ENCODE results near the gene CSTF3. TPM values are rescaled to one million over a fixed set of nuclear protein-coding genes. Genes with fewer than 3 reads are reported as not detected.
A peak's percentile ranks its signal among the peaks of the same experiment; 100 is the strongest.

CSTF3 gene
- 10 to 100 TPM; 19.8 to 21.1 TPM for total RNA-seq
- 10 to 100 TPM; 11.4 to 17.4 TPM for polyA plus RNA-seq
- long read RNA-seq, donor 1, partial matches to known transcripts: 0 of 7 reads
- long read RNA-seq, donor 1, other reads (novel, unspliced or antisense): 2 of 7 reads
- long read RNA-seq, donor 2, transcript CSTF3-201 (21 exons, 2,797 nt): major isoform, 5 of 16 reads
- long read RNA-seq, donor 2, partial matches to known transcripts: 1 of 16 reads
- long read RNA-seq, donor 2, other reads (novel, unspliced or antisense): 9 of 16 reads

DNA sequence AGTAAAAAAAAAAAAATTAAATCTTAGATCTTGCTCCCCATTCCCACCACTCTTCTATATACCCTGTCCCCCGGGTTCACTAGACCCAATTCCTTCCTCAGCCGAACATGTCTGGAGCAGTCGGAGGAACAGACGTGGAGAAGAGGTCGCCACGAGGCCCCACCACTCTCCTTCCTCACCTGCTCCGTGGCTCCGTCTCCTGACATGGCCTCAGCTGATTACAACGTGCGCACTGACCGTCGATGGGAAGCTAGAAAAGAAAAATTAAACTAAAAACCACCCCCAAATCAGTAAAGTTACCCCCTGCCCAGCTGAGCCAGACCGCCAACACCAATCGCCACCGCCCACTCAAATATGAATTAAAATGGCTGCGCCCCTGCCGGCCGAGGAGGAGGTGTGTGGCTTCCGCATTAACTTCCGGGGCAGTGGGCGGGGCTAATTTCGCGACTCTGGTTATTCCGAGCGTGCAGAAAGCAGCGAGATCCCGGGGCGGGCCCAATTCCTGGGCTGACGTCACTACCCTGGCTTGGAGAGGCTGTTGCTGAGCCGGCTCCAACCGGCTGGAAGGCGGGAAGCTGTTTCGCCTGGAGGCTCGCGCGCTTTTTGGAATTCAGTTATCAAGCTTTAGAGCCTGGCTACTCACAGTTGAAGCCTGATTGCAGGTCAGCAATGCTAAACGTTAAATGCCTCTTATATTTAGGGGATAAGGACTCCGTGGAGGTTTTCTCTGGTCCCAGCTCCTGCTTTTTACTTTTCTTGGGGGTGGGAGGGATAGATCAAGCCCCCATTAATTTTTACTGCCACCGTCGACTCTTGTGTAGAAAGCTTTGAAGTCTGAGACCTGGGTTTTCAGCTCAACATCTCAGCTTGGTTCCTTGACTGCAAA is at the start of gene CSTF3:
TSS of gene CSTF3 (minus strand) at position 361 of the 886 bp plus-strand sequence. CDS start at position 206, 155 bp downstream.
- Histone ChIP-seq H3K27me3 (ENCODE audit: control insufficient read depth in 1 of 2, insufficient read depth in 2 of 2, low read length in 1 of 2) (no peaks in the 10 kb centered on the region), H3K4me3 (ENCODE audit: low read length in 2 of 2) (peak within 1 kb of the TSS; percentile 45 to 71), H3K27ac (ENCODE audit: low read depth in 1 of 2, low read length in 2 of 2) (peak within 1 kb of the TSS in 1 of 2 donors; percentile 30), H3K36me3 (ENCODE audit: control insufficient read depth in 1 of 2, insufficient read depth in 2 of 2, low read length in 1 of 2) (no peaks in the 10 kb centered on the region), H3K9me3 (ENCODE audit: control insufficient read depth, low read length) (no peaks in the 10 kb centered on the region), H3K4me1 (ENCODE audit: control insufficient read depth in 1 of 2, insufficient read depth in 2 of 2, low read length in 2 of 2) (peaks cover 1 to 3% of the 10 kb centered on the region in 2 donors)
- DNase-seq (peak; percentile 100), ATAC-seq (ENCODE audit: low FRiP score) (peak; percentile 100)
- WGBS, 2 donors: 2% methylated on average over 40 of the region's 40 CpGs
- intact Hi-C loops (cut with DNase I): loop anchor here (5.0 kb wide), 3 partner anchors 96 to 531 kb away; partner anchors contain the start of gene HIPK3 (in 2 of the 2)

GRCh38 chr11:33208150-33208549 is 46.9 kb upstream of the CSTF3 start:
- ATAC-seq (ENCODE audit: low FRiP score) (no peak), DNase-seq (no peak)
- Histone ChIP-seq H3K27ac (ENCODE audit: low read depth in 1 of 2, low read length in 2 of 2) (no peak overlapping the region), H3K4me3 (ENCODE audit: low read length in 2 of 2) (no peak overlapping the region), H3K9me3 (ENCODE audit: control insufficient read depth, low read length) (peaks cover 2% of the 10 kb centered on the region), H3K36me3 (ENCODE audit: control insufficient read depth in 1 of 2, insufficient read depth in 2 of 2, low read length in 1 of 2) (no peaks in the 10 kb centered on the region), H3K27me3 (ENCODE audit: control insufficient read depth in 1 of 2, insufficient read depth in 2 of 2, low read length in 1 of 2) (no peaks in the 10 kb centered on the region), H3K4me1 (ENCODE audit: control insufficient read depth in 1 of 2, insufficient read depth in 2 of 2, low read length in 2 of 2) (no peaks in the 10 kb centered on the region)
- intact Hi-C loops (cut with DNase I): no loop called here
- 83 to 93% methylated on average over 1 of the region's 1 CpG for WGBS, 2 donors

- H3K36me3 ChIP-seq (ENCODE audit: control insufficient read depth in 1 of 2, insufficient read depth in 2 of 2, low read length in 1 of 2): no peaks in the 10 kb centered on the region
- H3K4me3 ChIP-seq (ENCODE audit: low read length in 2 of 2): no peak overlapping the region
- 35 to 45% methylated on average over 4 of the region's 4 CpGs for WGBS, 2 donors
- H3K27ac ChIP-seq (ENCODE audit: low read depth in 1 of 2, low read length in 2 of 2): no peak overlapping the region
- no peaks in the 10 kb centered on the region for H3K4me1 ChIP-seq (ENCODE audit: control insufficient read depth in 1 of 2, insufficient read depth in 2 of 2, low read length in 2 of 2)
- ATAC-seq (ENCODE audit: low FRiP score) (peak; percentile 41), DNase-seq (peak in 1 of 2 donors; percentile 50)
- no peaks in the 10 kb centered on the region for H3K27me3 ChIP-seq (ENCODE audit: control insufficient read depth in 1 of 2, insufficient read depth in 2 of 2, low read length in 1 of 2)
- intact Hi-C loops (cut with DNase I): no loop called here
- peaks cover 2% of the 10 kb centered on the region for H3K9me3 ChIP-seq (ENCODE audit: control insufficient read depth, low read length)
Observed at GRCh38 chr11:33207408-33207985, 46.2 kb upstream of the CSTF3 start.

DNA sequence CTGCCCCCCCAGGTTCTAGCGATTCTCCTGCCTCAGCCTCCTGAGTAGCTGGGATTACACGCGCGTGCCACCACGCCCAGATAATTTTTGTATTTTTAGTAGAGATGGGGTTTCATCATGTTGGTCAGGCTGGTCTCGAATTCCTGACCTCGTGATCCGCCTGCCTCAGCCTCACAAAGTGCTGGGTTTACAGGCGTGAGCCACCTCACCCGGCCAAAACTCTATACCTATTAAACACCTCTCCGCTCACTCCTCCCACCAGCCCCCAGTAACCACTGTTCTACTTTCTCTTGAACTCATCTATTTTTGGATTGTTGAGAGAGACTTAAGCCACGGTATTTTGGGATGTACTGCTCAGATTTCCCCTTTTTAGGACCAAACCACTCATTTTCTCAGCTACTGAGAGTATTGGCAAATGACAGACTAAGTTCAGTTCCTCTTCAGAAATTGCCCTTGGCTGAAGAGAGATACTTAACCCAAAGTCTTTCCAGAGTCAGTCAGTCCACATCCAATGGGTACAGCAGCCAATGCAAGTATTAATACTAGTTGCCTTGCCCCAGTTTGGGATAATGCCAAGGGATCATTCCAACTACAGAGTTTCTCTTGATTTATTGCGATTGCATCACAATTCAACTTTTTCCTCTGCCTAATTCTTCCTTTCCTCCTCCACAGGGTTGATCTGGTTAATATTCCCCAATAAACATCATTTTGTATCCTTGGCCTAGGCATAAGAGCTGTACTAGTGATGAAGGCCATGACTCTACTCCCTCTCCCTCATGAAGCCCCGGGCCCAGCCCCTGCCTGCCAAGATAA is 36.8 kb upstream of the CSTF3 start:
- Histone ChIP-seq H3K36me3 (ENCODE audit: control insufficient read depth in 1 of 2, insufficient read depth in 2 of 2, low read length in 1 of 2) (no peaks in the 10 kb centered on the region), H3K4me3 (ENCODE audit: low read length in 2 of 2) (no peak overlapping the region), H3K4me1 (ENCODE audit: control insufficient read depth in 1 of 2, insufficient read depth in 2 of 2, low read length in 2 of 2) (no peaks in the 10 kb centered on the region), H3K27me3 (ENCODE audit: control insufficient read depth in 1 of 2, insufficient read depth in 2 of 2, low read length in 1 of 2) (no peaks in the 10 kb centered on the region), H3K9me3 (ENCODE audit: control insufficient read depth, low read length) (no peaks in the 10 kb centered on the region), H3K27ac (ENCODE audit: low read depth in 1 of 2, low read length in 2 of 2) (no peak overlapping the region)
- intact Hi-C loops (cut with DNase I): no loop called here
- DNase-seq: no peak
- no peak for ATAC-seq (ENCODE audit: low FRiP score)
- 81% methylated on average over 14 of the region's 14 CpGs for WGBS, 2 donors

- intact Hi-C loops (cut with DNase I): no loop called here
Observed at GRCh38 chr11:33195462-33196173, 34.3 kb upstream of the CSTF3 start.

DNA sequence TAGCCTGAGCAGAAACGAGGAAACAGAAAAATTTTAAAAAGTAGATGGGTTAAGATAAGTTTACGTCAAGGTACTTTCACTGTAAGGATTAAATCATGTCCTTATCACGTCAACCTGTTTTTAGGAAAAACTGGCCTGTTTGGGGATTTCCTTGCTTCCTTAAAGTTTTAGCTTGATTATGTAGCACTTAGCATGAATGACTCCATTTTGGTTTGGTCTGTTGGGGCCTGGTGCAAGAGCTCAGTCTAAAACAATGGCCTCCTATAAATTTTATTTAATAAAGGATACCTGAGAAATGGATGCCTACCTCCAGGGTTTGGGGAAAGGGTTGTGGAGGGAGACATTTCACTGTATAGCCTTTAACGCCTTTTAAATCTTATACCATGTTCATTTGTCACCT is 33.2 kb upstream of the CSTF3 start:
- 82 to 93% methylated on average over 4 of the region's 4 CpGs for WGBS, 2 donors

More at GRCh38 chr11:33195462-33196173, 34.3 kb upstream of the CSTF3 start:
- Histone ChIP-seq H3K27me3 (ENCODE audit: control insufficient read depth in 1 of 2, insufficient read depth in 2 of 2, low read length in 1 of 2) (no peaks in the 10 kb centered on the region), H3K36me3 (ENCODE audit: control insufficient read depth in 1 of 2, insufficient read depth in 2 of 2, low read length in 1 of 2) (no peaks in the 10 kb centered on the region), H3K4me3 (ENCODE audit: low read length in 2 of 2) (no peak overlapping the region), H3K27ac (ENCODE audit: low read depth in 1 of 2, low read length in 2 of 2) (no peak overlapping the region), H3K9me3 (ENCODE audit: control insufficient read depth, low read length) (no peaks in the 10 kb centered on the region), H3K4me1 (ENCODE audit: control insufficient read depth in 1 of 2, insufficient read depth in 2 of 2, low read length in 2 of 2) (no peaks in the 10 kb centered on the region)
- no peak for ATAC-seq (ENCODE audit: low FRiP score)
- WGBS, 2 donors: 78 to 79% methylated on average over 4 of the region's 4 CpGs
- DNase-seq: no peak

GRCh38 chr11:33191467-33191866 is 30.2 kb upstream of the CSTF3 start:
- Histone ChIP-seq H3K36me3 (ENCODE audit: control insufficient read depth in 1 of 2, insufficient read depth in 2 of 2, low read length in 1 of 2) (no peaks in the 10 kb centered on the region), H3K27ac (ENCODE audit: low read depth in 1 of 2, low read length in 2 of 2) (no peak overlapping the region), H3K9me3 (ENCODE audit: control insufficient read depth, low read length) (no peaks in the 10 kb centered on the region), H3K4me3 (ENCODE audit: low read length in 2 of 2) (no peak overlapping the region), H3K27me3 (ENCODE audit: control insufficient read depth in 1 of 2, insufficient read depth in 2 of 2, low read length in 1 of 2) (no peaks in the 10 kb centered on the region), H3K4me1 (ENCODE audit: control insufficient read depth in 1 of 2, insufficient read depth in 2 of 2, low read length in 2 of 2) (no peaks in the 10 kb centered on the region)
- intact Hi-C loops (cut with DNase I): no loop called here
- ATAC-seq (ENCODE audit: low FRiP score) (no peak), DNase-seq (no peak)

More for the DNA sequence above, 33.2 kb upstream of the CSTF3 start:
- Histone ChIP-seq H3K9me3 (ENCODE audit: control insufficient read depth, low read length) (no peaks in the 10 kb centered on the region), H3K4me1 (ENCODE audit: control insufficient read depth in 1 of 2, insufficient read depth in 2 of 2, low read length in 2 of 2) (no peaks in the 10 kb centered on the region), H3K27ac (ENCODE audit: low read depth in 1 of 2, low read length in 2 of 2) (no peak overlapping the region), H3K4me3 (ENCODE audit: low read length in 2 of 2) (no peak overlapping the region), H3K27me3 (ENCODE audit: control insufficient read depth in 1 of 2, insufficient read depth in 2 of 2, low read length in 1 of 2) (no peaks in the 10 kb centered on the region), H3K36me3 (ENCODE audit: control insufficient read depth in 1 of 2, insufficient read depth in 2 of 2, low read length in 1 of 2) (no peaks in the 10 kb centered on the region)
- DNase-seq (no peak), ATAC-seq (ENCODE audit: low FRiP score) (no peak)
- intact Hi-C loops (cut with DNase I): no loop called here

All from aorta (tissue), 5 donors.